ENCODE measurements around the gene XKR7. TPM values are rescaled to one million over a fixed set of nuclear protein-coding genes. Genes with fewer than 3 reads are reported as not detected.

Gene XKR7
- polyA plus RNA-seq, 1 donor (not counting 4 experiments of a cell fraction or from before 2014, with no cell fraction given), result not detected

GRCh38 chr20:31945785-31946184 is 22.2 kb upstream of the XKR7 start:
- no peaks in the 10 kb centered on the region for H3K9me1 ChIP-seq (ENCODE audit: control insufficient read depth, extremely low read depth, insufficient read depth, low read length)
- peaks cover 15 to 43% of the 10 kb centered on the region in 2 experiments for H3K36me3 ChIP-seq (ENCODE audit: control insufficient read depth in 2 of 2, extremely low read depth in 1 of 2, insufficient read depth in 2 of 2, low read length in 2 of 2)

GRCh38 chr20:31948008-31948407 is 19.9 kb upstream of the XKR7 start:
- no peak overlapping the region for H3K27ac ChIP-seq (ENCODE audit: control insufficient read depth, insufficient read depth, low read length)
- H3K79me2 ChIP-seq (ENCODE audit: control insufficient read depth, insufficient read depth, low read length), result peaks cover 24% of the 10 kb centered on the region
- no peaks in the 10 kb centered on the region for H3K9me3 ChIP-seq (ENCODE audit: control insufficient read depth, low read depth, low read length)
- H3K4me1 ChIP-seq (ENCODE audit: control insufficient read depth, extremely low read depth, insufficient read depth, low read length), result peaks cover 9% of the 10 kb centered on the region
- no peak overlapping the region for H2AFZ ChIP-seq (ENCODE audit: control insufficient read depth, low read length)
- no peak for DNase-seq (ENCODE audit: low read depth, low spot score)
- H3K9me1 ChIP-seq (ENCODE audit: control insufficient read depth, extremely low read depth, insufficient read depth, low read length), result no peaks in the 10 kb centered on the region
- no peak overlapping the region for H3K4me2 ChIP-seq (ENCODE audit: control insufficient read depth, extremely low read depth, insufficient read depth, low read depth, low read length)
- no peaks in the 10 kb centered on the region for H3K27me3 ChIP-seq (ENCODE audit: control insufficient read depth, extremely low read depth, insufficient read depth, low read length)
- TF ChIP-seq CTCF (optimal IDR thresholded peaks at IDR 0.05 in 1 of 3, IDR thresholded peaks at IDR 0.05 in 1 of 3, conservative IDR thresholded peaks at IDR 0.05 in 1 of 3; ENCODE audit: extremely low read depth in 1 of 3, insufficient read depth in 2 of 3, low read length in 3 of 3) (no peak), EZH2 (IDR thresholded peaks at IDR 0.05; ENCODE audit: low read length) (no peak)
- H3K4me3 ChIP-seq (ENCODE audit: control insufficient read depth in 2 of 3, extremely low read depth in 1 of 3, insufficient read depth in 2 of 3, low read depth in 1 of 3, low read length in 3 of 3), result no peak overlapping the region
- no peak for FAIRE-seq
- dilution Hi-C loops (cut with MboI; ENCODE audit: extremely low pct_ligation_motif_present, low sequenced_read_pairs), result no loop called here
- peaks cover 13 to 43% of the 10 kb centered on the region in 2 experiments for H3K36me3 ChIP-seq (ENCODE audit: control insufficient read depth in 2 of 2, extremely low read depth in 1 of 2, insufficient read depth in 2 of 2, low read length in 2 of 2)
- no peak overlapping the region for H3K9ac ChIP-seq (ENCODE audit: control insufficient read depth, extremely low read depth, insufficient read depth, low read length)
- H4K20me1 ChIP-seq (ENCODE audit: control insufficient read depth, extremely low read depth, insufficient read depth, low read length), result no peaks in the 10 kb centered on the region

More at GRCh38 chr20:31945785-31946184, 22.2 kb upstream of the XKR7 start:
- Histone ChIP-seq H3K27ac (ENCODE audit: control insufficient read depth, insufficient read depth, low read length) (no peak overlapping the region), H3K4me1 (ENCODE audit: control insufficient read depth, extremely low read depth, insufficient read depth, low read length) (peaks cover 5% of the 10 kb centered on the region), H2AFZ (ENCODE audit: control insufficient read depth, low read length) (no peak overlapping the region), H4K20me1 (ENCODE audit: control insufficient read depth, extremely low read depth, insufficient read depth, low read length) (no peaks in the 10 kb centered on the region), H3K9me3 (ENCODE audit: control insufficient read depth, low read depth, low read length) (no peaks in the 10 kb centered on the region), H3K79me2 (ENCODE audit: control insufficient read depth, insufficient read depth, low read length) (peaks cover 14% of the 10 kb centered on the region), H3K9ac (ENCODE audit: control insufficient read depth, extremely low read depth, insufficient read depth, low read length) (no peak overlapping the region), H3K27me3 (ENCODE audit: control insufficient read depth, extremely low read depth, insufficient read depth, low read length) (no peaks in the 10 kb centered on the region), H3K4me3 (ENCODE audit: control insufficient read depth in 2 of 3, extremely low read depth in 1 of 3, insufficient read depth in 2 of 3, low read depth in 1 of 3, low read length in 3 of 3) (no peak overlapping the region), H3K4me2 (ENCODE audit: control insufficient read depth, extremely low read depth, insufficient read depth, low read depth, low read length) (no peak overlapping the region)
- no peak for FAIRE-seq
- TF ChIP-seq EZH2 (IDR thresholded peaks at IDR 0.05; ENCODE audit: low read length), result no peak
- no peak for TF ChIP-seq CTCF (optimal IDR thresholded peaks at IDR 0.05 in 1 of 3, IDR thresholded peaks at IDR 0.05 in 1 of 3, conservative IDR thresholded peaks at IDR 0.05 in 1 of 3; ENCODE audit: extremely low read depth in 1 of 3, insufficient read depth in 2 of 3, low read length in 3 of 3)
- DNase-seq (ENCODE audit: low read depth, low spot score), result no peak
- dilution Hi-C loops (cut with MboI; ENCODE audit: extremely low pct_ligation_motif_present, low sequenced_read_pairs), result no loop called here

Measured in keratinocyte (primary cell).